ENCODE measurements around the gene PRICKLE1.

Gene PRICKLE1

DNA sequence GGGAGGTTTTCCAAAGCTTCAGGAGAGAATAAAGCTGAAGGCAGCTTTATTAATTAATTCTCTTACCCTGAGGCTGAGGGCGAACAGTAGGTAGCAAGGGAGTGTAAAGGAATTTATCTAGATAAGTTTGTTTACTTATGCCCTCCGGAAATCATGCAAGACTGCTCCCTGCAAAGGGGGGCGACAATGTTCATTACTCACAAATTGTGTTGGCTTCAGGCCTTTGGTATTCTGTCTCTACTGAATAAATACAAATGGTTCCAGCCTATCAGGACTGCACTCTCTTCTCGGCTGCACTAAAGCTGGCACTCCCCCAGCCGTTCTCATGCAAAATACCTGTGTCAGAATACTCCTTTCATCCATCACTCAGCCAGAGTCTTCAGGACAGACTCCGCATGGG, 142.8 kb downstream of the PRICKLE1 start:
- DNase-seq, result no peak

- DNase-seq, result no peak
Observed at GRCh38 chr12:42445891-42446290, 143.7 kb downstream of the PRICKLE1 start.

DNA sequence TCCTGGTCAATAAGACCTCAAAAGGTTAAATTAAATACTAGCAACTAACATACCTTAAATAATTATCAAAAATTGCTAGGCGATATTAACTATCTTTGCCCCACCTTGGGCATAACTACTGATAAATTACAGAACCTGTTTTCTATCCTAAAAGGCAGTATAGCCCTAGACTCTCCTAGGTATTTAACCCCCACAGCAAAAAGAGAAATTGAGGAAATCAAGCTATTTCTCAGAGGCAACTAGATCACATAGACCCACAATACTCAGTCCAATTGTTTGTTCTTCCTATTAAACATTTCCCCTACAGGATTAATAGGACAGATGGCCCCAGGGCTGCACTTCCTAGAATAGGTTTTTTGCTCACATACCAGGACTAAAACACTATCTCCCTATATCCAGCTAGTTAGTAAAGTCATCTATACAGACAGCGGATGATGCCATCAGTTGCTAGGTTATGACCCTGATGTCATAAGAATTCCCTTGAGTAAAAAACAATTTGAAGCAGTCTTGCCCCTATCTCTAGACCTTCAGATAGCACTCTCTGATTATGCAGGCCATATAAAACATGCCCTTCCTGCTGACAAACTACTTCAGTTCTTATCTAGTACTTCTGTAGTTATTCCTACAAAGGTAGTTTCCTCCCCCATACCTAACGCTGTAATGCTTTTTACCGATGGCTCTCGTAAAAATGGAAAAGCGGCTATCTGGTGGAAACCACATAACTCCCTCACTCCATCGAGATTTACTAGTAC, 145.2 kb downstream of the PRICKLE1 start:
- no peak for DNase-seq

GRCh38 chr12:42442888-42443287, 146.7 kb downstream of the PRICKLE1 start:
- no peak for DNase-seq

DNA sequence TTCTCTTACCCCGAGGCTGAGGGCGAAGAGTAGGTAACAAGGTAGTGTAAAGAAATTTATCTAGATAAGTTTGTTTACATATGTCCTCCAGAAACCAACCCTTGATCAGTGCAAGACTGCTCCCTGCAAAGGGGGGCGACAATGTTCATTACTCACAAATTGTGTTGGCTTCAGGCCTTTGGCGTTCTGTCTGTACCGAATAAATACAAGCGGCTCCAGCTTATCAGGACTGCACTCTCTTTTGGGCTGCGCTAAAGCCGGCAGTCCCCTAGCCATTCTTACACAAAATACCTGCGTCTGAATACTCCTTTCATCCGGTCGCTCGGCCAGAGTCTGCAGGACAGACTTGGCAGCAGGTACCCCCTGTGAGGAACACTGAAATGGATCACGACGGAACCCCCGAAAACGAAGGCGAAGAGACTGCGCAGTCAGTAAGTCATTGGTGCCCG, 147.2 kb downstream of the PRICKLE1 start:
- DNase-seq, result no peak

GRCh38 chr12:42440608-42441007, 148.9 kb downstream of the PRICKLE1 start:
- no peak for DNase-seq

GRCh38 chr12:42432517-42433140, 156.9 kb downstream of the PRICKLE1 start:
- no peak for DNase-seq

DNA sequence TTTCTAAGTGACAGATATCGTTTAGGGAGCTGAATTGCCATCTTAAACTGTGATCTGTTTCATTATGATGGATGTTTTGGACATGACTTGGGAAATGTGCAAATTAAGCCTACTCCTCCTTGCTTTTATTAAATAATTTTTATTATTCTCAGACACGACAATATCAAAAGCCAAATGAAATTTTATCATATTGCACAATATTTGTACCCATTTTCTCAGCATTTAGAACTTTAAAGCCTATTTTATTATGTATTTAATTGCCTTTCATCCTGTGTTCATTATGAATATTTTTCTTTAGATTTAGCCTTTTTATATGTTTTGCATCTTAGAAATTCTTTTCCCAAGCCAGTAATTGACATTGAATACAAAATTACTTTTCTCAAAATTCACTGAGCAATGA, 160.7 kb downstream of the PRICKLE1 start:
- DNase-seq, result no peak

- no peak for DNase-seq
Observed at GRCh38 chr12:42426746-42427145, 162.8 kb downstream of the PRICKLE1 start.

GRCh38 chr12:42422785-42423184, 166.8 kb downstream of the PRICKLE1 start:
- DNase-seq, result no peak

DNA sequence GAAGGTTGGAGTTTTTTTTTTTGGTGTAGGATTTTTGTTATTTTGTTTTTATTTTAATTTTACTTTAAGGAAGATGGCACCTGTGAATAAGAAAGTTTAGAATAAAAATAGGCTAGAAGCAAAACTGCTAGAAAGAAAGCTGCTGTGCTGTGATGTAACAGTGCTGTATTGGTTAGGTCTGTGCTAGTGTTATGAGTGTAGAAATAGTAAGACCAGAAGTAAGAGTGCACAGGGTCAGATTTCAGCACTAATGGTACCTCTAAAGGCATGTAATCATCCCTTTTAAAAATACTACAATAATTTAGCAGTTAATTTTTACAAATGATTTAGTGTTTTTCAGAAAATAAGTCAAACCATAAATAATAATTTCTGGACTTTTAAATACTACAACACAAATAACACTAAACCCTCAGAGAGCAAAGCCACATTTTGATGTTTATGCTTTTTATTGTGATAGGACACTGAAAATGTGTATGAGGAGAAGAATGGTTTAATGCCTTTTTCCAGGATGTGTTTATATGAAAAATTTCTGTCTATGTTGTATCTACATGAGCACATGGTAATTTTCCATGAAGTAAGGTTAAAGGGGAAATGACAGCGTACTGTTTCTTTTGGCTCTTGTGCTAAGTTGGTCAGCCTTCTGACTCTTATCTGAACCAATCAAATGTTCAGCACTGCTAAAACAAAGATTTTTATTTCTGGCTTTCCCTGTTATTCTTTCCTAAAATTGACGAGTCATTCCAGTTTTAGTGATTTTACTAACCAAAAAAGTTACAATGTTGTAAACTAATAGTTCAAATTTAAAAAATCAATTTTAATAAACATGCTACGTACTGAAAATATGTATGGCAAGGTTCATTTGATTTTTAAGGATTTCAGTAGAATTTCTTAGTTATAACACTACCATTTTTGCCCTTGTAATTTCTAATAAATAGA, 167.4 kb downstream of the PRICKLE1 start:
- no peak for DNase-seq

DNA sequence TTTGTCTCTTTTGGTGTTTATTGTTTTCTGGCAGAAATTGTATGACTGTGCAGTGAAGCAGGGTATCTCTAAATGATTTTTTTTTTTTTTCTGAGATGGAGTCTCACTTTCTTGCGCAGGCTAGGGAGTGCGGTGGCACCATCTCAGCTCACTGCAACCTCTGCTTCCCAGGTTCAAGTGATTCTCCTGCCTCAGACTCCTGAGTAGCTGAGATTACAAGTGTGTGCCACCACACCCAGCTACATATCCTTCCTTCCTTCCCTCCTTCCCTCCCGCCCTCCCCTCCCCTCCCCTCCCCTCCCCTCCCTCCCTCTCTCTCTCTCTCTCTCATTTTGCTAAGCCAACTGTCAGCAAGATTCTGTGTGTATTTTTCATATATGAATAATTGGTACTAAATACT, 169.2 kb downstream of the PRICKLE1 start:
- no peak for DNase-seq

DNA sequence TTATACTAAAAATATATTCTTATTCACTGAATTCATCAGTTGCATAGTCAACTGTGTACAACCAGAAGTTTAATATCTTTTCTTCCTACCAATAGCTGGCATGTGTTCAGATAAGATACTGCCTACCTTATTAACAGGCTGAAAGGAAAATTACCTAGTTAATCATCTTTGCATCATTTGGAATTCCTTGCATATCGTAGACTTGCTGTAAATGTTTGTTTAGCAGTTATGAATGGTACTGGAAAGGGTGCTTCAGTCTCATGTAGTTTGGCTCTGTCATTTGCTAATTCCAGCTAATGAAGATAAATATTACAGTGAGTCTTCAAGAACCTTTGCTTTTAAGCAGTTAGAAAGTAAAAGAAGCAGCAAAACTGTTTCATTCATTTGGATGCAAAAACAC, 179.2 kb downstream of the PRICKLE1 start:
- DNase-seq, result no peak

GRCh38 chr12:42409471-42409870, 180.1 kb downstream of the PRICKLE1 start:
- DNase-seq, result no peak

- DNase-seq, result no peak
Observed at GRCh38 chr12:42407306-42407705, 182.2 kb downstream of the PRICKLE1 start.

Data from T-helper 9 cell (primary cell).